Spleen (tissue), 7 donors: ENCODE results near the gene CCR9.

Experiments
- POLR2AphosphoS5 ChIP-seq, 3 donors: sonication (generic); formaldehyde crosslinking; IDR thresholded peaks; one replicate each; pipeline ENCODE4 v1.5.1; 2017; ENCODE audit warnings: antibody characterized with exemption in 3 of 3
- TF ChIP-seq, protein P1 (sequence below), 11 experiments: fragments of 200-600 bp in 7 of 11; fragments of 450-650 bp in 4 of 11; sonication (generic) in 4 of 11; IDR thresholded peaks in 8 of 11; conservative IDR thresholded peaks in 3 of 11; 1 replicate in 7 of 11; 2 replicates in 4 of 11; pipeline versions ENCODE4 v1.4.0 to v1.8.0; 2016 to 2021; ENCODE audit warnings: antibody characterized with exemption in 11 of 11, inconsistent platforms in 4 of 11, mild to moderate bottlenecking in 1 of 11
- donor health status: DM: no; HTN: no; CAD: no; lungs with moderate emphysema.
- donor health status: DM: no; HTN: no; CAD: no.
- donor health status: DM: no; HTN: no; CAD: no.

DNA sequence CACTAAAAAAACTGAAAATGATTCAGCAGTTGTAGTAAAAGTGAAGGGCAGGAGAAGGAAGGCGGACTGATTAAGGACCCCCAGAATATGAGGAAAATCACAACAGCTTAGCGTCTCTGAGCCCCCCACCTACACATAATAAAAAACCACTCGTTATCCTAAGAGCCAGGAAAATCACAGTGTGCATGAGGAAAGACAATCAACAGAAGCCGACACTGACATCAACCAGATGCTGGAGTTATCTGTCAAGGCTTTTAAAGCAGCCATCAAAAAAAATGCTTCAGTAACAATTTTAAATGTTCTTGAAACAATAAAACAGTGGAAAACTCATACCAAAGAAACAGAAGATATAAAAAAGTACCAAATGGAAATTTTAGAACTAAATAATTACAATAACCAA, 47.2 kb downstream of the CCR9 start:
- TF ChIP-seq, protein P1, sequence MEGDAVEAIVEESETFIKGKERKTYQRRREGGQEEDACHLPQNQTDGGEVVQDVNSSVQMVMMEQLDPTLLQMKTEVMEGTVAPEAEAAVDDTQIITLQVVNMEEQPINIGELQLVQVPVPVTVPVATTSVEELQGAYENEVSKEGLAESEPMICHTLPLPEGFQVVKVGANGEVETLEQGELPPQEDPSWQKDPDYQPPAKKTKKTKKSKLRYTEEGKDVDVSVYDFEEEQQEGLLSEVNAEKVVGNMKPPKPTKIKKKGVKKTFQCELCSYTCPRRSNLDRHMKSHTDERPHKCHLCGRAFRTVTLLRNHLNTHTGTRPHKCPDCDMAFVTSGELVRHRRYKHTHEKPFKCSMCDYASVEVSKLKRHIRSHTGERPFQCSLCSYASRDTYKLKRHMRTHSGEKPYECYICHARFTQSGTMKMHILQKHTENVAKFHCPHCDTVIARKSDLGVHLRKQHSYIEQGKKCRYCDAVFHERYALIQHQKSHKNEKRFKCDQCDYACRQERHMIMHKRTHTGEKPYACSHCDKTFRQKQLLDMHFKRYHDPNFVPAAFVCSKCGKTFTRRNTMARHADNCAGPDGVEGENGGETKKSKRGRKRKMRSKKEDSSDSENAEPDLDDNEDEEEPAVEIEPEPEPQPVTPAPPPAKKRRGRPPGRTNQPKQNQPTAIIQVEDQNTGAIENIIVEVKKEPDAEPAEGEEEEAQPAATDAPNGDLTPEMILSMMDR (IDR thresholded peaks at IDR 0.05 in 8 of 11, conservative IDR thresholded peaks at IDR 0.05 in 3 of 11) = no peak
- TF ChIP-seq POLR2AphosphoS5 (IDR thresholded peaks at IDR 0.05) = no peak
